Neural progenitor cell (in vitro differentiated cells): ENCODE measurements around the gene CYB561.

ENCODE experiments used
- EZH2 ChIP-seq: fragments of 200-600 bp; sonication (generic); IDR thresholded peaks from 2 replicates; pipeline ENCODE4 v1.6.1; 2017; ENCODE audit warnings: antibody characterized with exemption, mild to moderate bottlenecking, moderate library complexity
- EZH2phosphoT487 ChIP-seq: fragments of 200-600 bp; sonication (generic); IDR thresholded peaks from 2 replicates; pipeline ENCODE4 v1.6.1; 2017; ENCODE audit warnings: antibody characterized with exemption
- TF ChIP-seq, protein P1 (sequence below): fragments of 200-600 bp; sonication (generic); IDR thresholded peaks from 2 replicates; pipeline ENCODE4 v1.5.1; 2017; ENCODE audit warnings: antibody characterized with exemption, mild to moderate bottlenecking

DNA sequence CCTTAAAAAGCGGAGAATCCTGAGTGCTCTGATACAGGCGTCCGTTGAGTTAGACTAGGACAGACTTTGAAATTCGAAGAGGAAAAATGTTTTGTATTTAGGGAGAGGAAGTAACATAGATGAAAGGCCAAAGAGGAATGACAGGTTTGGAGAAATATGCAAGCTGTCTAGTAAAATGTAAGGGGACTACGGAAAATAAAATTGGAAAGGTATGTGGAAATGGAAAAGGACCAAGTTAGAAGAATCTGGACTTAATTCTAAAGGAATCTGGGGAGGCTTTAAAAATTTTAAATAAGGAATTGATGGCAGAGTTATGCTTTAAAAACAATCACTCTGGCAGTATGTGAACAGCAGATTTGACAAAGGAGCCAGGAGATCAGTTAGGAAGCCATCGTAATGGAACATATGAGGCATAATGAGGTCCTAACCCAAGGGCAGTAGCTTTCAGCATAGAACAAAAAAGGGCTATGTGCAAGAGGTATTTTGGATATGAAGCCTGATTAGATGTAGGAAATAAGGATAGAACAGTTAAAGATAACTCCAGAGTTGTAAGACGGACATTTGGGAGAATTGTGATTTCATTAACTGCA lies 38.3 kb downstream of the CYB561 start:
- TF ChIP-seq, protein P1, sequence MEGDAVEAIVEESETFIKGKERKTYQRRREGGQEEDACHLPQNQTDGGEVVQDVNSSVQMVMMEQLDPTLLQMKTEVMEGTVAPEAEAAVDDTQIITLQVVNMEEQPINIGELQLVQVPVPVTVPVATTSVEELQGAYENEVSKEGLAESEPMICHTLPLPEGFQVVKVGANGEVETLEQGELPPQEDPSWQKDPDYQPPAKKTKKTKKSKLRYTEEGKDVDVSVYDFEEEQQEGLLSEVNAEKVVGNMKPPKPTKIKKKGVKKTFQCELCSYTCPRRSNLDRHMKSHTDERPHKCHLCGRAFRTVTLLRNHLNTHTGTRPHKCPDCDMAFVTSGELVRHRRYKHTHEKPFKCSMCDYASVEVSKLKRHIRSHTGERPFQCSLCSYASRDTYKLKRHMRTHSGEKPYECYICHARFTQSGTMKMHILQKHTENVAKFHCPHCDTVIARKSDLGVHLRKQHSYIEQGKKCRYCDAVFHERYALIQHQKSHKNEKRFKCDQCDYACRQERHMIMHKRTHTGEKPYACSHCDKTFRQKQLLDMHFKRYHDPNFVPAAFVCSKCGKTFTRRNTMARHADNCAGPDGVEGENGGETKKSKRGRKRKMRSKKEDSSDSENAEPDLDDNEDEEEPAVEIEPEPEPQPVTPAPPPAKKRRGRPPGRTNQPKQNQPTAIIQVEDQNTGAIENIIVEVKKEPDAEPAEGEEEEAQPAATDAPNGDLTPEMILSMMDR: no peak
- TF ChIP-seq EZH2 (no peak), EZH2phosphoT487 (no peak)
